ENCODE results near the gene ASH1L. TPM values are rescaled to one million over a fixed set of nuclear protein-coding genes. Genes with fewer than 3 reads are reported as not detected.
"Not testable (repeated sequence)": the region's sequence is repeated elsewhere in the genome, so short reads cannot be mapped to it uniquely, and the experiment has no call there.

The ASH1L gene
- total RNA-seq, 1 donor from 2014 or later, result 65.3 TPM

DNA sequence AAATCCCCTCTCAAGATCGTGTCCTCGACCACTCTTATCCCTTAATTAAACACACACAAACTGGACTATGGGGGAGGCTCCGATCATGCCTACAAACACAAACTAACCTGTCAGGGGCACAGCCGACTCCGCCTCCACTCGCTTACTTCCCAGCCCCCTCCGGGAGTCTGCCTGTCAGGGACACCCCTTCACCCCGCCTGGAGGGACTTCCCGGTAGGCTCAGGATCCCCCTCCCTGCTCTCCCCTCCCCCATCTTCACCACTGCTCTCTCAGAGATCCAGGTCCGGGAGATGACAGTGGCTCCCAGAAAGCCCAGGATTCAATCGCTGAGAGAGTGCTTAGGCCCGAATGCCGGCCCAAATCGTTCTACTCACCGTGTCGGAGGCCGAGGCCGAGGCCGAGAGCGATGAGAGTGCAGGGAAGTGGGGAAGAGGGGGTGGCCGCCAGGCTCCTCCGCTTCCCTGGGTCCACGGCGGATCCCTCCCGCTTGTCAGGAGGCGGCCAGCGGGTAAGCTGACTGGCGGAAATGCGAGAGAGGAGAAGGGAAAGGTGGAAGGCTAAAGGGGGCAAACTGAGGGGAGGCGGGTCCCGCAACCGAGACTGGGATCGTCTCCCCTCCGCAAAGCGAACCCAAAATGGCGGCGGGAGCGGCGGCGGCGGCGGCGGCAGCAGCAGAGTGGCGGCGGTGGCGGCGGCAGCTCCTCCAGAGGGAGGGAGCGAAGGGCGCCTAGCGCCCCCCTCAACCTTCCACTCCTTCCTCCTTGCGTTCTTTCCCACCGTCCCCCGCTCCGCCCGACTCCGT lies 623 bp downstream of the ASH1L start:
- DNase-seq (ENCODE audit: low spot score), result peak; percentile 91

DNA sequence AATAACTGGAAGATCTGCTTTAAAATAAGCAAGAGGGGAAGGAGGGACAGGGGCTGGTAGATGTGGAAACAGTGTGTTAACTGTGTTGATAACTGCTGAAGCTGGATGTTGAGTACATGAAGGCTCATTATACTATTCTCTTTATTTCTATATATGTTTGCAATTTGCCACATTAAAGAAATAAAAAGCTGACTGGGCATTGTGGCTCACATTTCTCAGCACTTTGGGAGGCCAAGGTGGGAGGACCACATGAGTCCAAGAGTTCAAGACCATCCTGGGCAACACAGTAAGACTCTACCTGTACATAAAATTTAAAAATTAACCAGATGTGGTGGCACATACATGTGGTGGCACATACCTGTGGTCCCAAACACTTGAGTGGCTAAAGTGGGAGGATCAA lies 6.7 kb downstream of the ASH1L start:
- no peak for DNase-seq (ENCODE audit: low spot score)

DNA sequence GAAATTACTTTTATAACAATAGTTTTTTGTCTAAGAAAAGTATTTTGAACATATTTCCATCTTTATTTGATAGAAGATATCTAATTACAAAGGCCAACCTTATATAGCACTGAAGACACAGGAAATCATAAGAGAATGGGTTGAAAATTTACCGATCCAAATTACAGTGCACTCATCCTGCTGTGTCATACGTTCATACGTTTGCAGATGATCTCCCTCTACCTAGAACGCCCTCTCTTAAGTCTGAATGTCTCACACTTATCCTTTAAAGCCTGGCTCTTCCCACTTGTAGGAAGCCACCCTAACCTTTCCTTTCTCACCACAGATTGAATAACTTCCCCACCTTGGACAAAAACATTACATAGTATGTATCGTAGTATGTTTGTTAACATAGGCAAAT lies 9.3 kb downstream of the ASH1L start:
- no peak for DNase-seq (ENCODE audit: low spot score)

DNA sequence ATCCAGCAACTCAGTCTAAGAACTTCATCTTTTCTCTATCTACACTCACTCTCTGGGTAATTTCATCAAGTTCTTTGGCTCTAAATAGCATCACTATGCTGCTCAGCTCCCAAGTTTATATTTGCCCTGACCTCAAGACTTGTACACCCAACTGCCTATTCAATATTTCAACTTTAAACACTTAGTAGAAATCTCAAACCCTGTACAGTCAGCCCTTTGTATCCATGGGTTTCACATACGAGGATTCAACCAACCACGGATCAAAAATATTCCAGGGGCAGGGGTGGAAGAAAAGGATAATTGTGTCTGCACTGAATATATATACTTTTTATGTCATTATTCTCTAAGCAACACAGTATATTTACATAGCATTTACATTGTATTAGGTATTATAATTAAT lies 13.9 kb downstream of the ASH1L start:
- no peak for DNase-seq (ENCODE audit: low spot score)

DNA sequence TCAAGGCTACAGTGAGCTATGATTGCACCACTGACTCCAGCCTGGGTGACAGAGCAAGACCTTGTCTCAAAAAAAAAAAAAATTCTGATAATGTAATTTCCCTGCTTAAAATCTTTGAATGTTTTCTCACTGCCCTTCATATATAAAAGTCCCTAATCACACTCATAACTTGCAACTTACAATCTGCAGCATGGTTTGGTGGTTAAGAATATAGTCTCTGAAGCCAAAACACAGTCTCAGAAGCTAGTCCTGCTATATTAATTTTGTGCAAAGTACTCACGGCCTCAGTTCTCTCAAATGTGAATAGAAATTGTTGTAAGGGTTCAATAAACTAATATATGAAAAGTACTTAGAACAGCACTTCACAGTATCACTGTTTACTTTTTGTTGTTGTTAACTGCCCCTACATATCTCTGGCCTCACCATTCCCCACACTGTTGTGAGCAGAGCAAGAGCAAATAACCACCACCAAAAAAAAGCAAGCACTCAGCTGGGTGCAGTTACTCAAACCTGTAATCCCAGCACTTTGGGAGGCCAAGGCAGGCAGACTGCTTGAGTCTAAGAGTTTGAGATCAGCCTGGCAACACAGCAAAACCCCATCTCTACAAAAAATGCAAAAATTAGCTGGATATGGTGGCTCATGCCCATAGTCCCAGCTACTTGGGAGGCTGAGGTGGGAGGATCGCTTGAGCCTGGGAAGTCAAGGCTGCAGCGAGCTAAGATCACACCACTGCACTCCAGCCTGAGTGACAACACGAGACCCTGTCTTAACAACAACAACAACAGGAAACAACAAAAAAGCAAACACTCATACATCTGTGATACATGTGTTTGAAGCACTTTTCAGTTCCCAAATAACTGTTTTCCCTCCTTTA lies 22.4 kb downstream of the ASH1L start:
- no peak for DNase-seq (ENCODE audit: low spot score)

DNA sequence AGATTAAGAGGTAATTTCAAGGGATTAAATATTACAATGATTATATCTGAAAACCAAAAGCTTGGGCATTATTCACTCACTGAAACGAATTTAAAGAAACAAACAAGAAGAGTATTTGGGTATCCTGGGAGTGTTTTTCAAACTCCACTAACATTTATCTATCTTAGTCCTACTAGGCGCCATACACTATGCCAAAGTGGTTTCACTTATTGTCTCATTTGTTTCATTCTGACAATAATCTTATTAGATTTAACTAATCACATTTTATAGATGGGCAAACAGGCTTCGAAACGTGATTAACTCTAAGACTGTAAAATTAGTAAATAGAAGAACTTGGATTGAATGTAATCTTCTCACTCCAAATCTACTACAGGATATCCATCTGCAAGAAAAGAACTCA lies 25.4 kb downstream of the ASH1L start:
- no peak for DNase-seq (ENCODE audit: low spot score)

DNA sequence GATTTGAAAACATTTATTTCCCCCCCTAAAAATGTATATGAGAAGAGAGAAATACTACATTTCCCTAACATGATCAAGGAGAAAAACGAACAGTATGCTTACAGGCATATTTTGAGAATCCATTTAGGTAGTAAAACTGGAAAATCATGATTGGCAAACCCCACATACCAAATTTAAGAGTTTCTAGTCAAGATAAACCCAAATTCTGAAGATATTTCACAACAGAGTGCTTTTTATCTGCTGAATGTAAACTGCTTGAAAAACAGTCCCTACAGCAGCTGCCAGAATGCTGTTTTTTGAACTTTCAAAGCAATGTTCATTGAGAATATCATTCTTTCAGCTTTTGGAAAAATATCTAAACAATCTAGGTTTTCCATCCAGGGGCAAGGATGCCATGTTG lies 31.0 kb downstream of the ASH1L start:
- no peak for DNase-seq (ENCODE audit: low spot score)

DNA sequence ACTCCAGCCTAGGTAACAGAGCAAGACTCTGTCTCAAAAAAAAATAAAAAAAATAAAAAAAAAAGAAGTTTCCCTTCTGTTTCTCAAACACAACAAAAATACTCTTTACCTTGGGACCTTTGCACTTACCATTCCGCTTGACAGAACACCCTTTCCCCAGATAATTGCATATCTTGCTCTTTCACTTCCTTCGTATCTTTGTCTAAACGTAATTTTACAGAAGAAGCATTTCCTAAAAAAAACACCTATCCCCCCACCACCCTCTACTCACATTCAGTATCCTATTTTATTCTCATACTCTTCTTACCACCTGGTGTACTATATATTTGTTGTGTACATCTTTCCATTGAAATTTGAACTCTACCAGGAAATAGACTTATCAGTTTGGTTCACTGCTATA lies 32.7 kb downstream of the ASH1L start:
- no peak for DNase-seq (ENCODE audit: low spot score)

DNA sequence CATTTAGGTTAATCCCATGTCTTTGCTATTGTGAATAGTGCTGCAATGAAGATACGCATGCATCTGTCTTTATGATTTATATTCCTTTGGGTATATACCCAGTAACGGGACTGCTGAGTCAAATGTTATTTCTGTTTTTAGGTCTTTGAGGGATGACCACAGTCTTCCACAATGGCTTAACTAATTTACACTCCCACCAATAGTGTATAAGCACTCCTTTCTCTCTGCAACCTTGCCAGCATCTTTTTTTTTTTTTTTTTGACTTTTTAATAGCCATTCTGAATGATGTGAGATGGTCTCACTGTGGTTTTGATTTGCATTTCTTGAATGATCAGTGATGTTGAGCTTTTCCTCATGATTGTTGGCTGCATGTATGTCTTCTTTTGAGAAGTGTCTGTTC lies 33.5 kb downstream of the ASH1L start:
- DNase-seq (ENCODE audit: low spot score), result no peak

DNA sequence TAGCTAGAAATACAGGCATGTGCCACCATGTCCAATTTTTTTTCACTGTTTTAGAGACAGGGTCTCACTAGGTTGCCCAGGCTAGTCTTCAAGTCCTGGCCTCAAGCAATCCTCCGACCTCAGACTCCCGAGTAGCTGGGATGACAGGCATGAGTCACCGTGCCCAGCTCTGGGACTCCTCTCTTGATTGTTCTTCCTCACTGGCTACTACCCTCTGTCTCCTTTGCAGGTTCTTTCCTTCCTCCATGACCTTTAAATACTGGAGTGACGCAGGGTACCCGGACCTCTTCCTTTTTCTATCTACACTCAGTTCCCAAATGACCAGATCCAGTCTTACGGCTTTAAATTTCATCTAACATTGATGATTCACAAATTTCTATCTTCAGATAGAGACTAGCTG lies 34.9 kb downstream of the ASH1L start:
- no peak for DNase-seq (ENCODE audit: low spot score)

DNA sequence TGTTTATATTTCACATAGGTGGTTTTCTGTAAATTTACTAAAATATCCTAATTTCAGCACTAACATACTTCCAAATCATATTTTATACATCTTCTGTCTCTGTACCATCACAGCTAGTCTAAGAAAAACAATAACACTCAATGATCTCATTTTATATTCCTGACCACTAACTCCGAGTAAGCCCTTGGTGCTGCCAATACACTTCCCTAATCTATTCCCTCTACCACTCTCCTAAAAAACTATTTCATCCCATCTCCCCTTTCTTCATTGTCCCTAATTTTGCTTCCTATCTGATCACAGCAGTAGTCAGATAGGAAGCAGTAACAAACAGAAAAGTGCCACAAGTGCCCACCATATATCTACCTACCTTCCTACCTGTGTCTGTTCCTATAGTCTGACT lies 36.2 kb downstream of the ASH1L start:
- no peak for DNase-seq (ENCODE audit: low spot score)

DNA sequence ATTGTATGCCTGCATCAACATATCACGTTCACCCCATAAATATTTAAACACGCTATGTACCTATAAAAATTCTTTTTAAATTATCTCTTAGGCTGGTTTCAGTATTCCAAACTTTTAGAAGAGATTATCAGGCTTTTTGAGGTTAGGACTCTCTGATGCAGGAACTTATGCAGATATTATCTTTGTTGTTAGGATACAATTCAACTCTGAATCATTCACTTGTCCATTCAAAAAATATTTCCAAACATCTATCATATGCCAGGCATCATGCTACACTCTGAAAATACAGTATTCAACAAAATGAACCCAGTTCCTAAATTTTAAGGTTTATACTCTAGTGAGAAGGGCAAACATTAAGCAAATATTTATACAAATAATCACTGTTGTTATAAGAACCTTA lies 40.5 kb downstream of the ASH1L start:
- no peak for DNase-seq (ENCODE audit: low spot score)

DNA sequence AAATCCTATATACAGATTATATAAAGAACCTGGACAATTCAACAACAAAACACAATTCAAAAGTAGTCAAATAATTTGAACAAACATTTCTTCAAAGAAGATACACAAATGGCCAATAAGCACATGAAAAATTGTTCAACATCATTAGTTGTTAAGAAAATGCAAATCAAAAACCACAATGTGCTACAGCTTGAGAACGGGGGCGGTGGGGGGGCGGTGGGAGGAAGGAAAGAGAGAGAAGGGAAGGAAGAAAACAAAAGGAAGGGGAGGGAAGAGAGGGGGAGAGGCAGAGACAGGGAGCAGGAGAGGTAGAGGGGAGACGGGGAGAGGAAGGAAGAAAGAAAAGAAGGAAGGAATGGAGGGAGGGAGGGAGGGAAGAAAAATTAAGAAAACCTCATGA lies 44.1 kb downstream of the ASH1L start:
- DNase-seq (ENCODE audit: low spot score), result no peak

DNA sequence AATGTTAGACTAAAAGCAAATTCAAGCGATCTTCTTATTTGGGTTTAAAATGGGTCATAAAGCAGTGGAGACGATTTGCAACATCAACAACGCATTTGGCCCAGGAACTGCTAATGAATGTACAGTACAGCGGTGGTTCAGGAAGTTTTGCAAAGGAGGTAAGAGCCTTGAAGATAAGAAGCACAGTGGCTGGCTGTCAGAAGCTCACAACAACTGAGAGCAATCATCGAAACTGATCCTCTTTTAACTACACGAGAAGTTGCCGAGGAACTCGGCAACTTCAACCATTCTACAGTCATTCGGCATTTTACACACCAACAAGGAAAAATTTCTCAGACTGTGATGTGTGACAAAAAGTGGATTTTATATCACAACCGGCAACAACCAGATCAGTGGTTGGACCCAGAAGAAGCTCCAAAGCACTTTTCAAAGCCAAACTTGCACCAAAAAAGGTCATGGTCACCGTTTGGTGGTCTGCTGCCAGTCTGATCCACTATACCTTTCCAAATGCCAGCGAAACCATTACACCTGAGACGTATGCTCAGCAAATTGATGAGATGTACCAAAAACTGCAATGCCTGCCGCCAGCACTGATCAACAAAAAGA lies 47.9 kb downstream of the ASH1L start:
- no peak for DNase-seq (ENCODE audit: low spot score)

DNA sequence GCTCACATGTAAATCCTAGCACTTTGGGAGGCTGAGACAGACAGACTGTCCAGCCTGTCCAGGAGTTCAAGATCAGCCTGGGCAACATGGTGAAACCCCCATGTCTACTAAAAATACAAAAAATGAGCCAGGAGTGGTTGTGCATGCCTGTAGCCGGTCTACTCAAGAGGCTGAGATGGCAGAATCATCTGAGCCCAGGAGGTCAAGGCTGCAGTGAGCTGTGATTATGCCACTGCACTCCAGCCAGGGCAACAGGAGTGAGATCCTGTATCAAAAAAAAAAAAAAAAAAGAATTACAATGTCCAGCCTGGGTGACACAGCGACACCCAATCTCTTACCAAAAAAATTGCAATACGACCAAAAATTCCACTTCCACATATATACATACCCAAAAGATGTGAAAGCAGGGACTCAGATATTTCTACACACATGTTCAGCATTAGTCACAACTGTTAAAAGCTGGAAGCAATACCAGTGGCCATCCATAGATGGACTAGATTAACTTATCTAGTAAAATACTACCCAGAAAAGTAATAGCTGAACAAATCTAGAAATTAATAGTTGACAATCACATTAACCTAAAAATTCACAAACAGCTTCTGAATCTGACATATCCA lies 49.2 kb downstream of the ASH1L start:
- DNase-seq (ENCODE audit: low spot score), result no peak

DNA sequence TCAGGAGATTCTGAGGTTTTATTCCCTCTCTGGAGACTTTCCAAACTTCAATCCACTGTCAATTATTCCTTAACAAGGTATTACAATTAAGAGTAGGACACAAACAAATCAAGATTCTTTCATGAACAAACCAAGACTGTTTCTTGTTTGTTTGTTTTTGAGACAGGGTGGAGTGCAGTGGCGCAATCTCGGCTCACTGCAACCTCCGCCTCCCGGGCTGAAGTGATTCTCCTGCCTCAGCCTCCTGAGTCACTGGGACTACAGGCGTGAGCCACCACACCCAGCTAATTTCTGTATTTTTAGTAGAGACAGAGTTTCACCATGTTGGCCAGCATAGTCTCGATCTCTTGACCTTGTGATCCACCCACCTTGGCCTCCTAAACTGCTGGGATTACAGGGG lies 51.2 kb downstream of the ASH1L start:
- DNase-seq (ENCODE audit: low spot score), result not testable (repeated sequence)

DNA sequence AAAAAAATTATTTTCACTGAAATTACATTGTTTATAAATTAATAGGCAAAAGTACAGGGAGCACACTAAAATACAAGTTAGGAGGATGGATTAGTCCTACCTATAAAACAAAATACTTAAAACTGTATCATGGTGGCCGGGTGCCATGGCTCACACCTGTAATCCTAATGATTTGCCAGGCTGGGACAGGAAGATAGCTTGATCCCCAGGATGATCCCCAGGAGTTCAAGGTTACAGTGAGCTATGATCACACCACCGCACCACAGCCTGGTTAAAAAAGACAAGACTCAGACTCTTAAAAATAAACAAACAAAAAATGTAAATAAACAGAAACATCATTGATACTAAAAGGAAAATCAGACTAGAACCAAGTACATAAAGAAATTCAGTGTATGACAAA lies 53.5 kb downstream of the ASH1L start:
- no peak for DNase-seq (ENCODE audit: low spot score)

DNA sequence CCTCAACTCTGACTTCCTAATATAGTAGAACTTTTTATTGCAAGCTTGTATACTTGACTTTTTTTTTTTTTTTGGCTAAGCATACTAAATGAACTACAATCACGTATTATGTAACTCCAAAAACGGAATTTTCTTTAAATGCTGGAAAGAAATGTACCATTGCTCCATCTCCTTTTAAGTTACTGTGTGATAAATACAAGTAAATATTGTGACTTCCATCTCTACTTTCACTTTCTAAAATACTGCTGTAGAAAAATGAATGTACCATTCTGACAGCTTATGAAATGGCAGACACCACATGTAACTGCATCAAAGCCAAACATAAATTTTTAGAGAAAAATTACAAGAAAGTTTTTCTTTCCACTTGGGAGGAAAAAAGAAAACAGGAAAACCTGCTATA lies 54.7 kb downstream of the ASH1L start:
- DNase-seq (ENCODE audit: low spot score), result no peak

DNA sequence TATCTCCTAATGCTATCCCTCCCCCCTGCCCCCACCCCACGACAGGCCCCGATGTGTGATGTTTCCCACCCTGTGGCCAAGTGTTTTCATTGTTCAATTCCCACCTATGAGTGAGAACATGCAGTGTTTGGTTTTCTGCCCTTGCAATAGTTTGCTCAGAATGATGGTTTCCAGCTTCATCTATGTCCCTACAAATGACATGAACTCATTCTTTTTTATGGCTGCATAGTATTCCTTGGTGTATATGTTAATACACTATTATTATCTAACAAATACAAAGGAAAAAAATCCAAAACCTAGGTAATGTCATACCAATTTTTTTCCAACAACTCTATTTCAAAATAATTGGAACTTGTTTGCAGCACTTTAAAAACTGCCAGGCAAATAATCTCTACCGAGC lies 56.6 kb downstream of the ASH1L start:
- DNase-seq (ENCODE audit: low spot score), result not testable (repeated sequence)

DNA sequence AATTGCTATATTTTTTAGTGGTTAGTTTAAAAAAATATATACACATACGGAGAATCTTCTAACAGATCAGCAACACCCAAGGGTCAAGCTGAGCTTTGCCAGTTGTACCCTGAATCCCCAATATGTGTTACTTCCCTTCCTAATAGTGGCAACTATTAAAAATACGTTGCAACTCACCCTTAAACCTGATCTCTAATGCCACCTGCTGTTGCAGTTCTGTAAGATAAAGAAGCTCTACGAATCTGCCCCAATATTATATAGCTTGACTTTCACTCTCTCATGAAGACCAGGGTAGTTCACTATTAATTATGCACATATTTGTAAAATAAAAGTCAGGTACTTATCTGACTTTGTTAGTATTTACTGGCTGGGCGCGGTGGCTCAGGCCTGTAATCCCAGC lies 58.4 kb downstream of the ASH1L start:
- DNase-seq (ENCODE audit: low spot score), result no peak

DNA sequence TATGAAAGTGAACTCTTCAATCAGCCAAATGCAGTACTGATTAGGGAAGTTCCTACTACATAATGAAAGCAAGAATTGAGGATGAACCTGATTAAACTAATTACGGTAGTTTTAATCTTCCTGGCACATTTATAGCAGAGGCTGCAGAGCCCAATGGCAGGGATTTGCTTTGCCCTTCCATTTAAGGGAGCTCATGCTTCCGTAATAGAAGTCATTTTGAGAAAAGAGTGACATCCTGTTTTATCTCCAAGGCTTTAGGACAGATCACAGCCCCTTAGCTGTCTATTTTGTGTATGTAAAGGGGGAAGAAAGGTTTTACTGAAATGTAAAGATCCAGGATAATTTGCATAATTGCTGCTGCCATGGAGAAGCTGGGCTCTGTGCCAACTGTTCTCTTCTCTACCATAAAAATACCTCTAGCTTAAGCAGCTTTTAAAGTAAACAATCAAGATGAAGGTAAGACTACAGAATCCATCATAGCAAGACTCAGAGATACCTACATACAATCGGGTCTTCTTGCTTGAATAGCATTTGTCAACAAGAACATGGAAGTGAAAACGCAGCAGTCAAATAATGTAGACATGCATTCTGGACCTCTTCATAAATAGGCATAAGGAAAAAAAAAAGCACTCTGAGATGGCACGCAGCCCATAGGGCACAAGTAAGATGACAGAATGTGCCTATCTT lies 62.5 kb downstream of the ASH1L start:
- DNase-seq (ENCODE audit: low spot score), result no peak

All from mesenteric fat pad (tissue), 1 donor.